H1 (cell line): ENCODE measurements around the gene NEDD4L. TPM values are rescaled to one million over a fixed set of nuclear protein-coding genes. Genes with fewer than 3 reads are reported as not detected.

ENCODE experiments used
- CTCF ChIA-PET: fragments of 300-600 bp; sonication (Branson Sonifier 250); formaldehyde crosslinking; loops from one replicate; lab custom pipeline; 2021; ENCODE audit not compliant: partially characterized antibody; lab: Charles Lee
- POLR2A ChIA-PET: fragments of 300-600 bp; sonication (Branson Sonifier 250); formaldehyde crosslinking; loops from one replicate; lab custom pipeline; 2021; ENCODE audit warnings: inconsistent platforms; ENCODE audit not compliant: partially characterized antibody; lab: Charles Lee
- DNase-seq, 2 experiments: peaks; one replicate each; pipeline versions ENCODE4 v3.0.0 to v3.0.0-alpha.2; 2010 to 2022; ENCODE audit warnings: low spot score in 2 of 2, low read depth in 1 of 2, mixed read lengths in 1 of 2
- FAIRE-seq: peaks from 2 replicates; lab custom pipeline; 2011; peaks lifted over from hg19 to GRCh38; lab: Jason Lieb, UNC
- H2AFZ ChIP-seq: 2 replicates; pipeline ENCODE4 v1.8.1; 2012; ENCODE audit warnings: low read length, inconsistent platforms
- H2AK5ac ChIP-seq: 2 replicates; pipeline ENCODE4 v1.6.1; 2013; ENCODE audit warnings: low read depth, low read length
- H2BK120ac ChIP-seq: replicated peaks from 2 replicates; pipeline ENCODE3; 2013; ENCODE audit warnings: low read depth, low read length, inconsistent platforms
- H2BK12ac ChIP-seq: 2 replicates; pipeline ENCODE4 v1.6.1; 2013; ENCODE audit warnings: low read depth, low read length
- H2BK15ac ChIP-seq: 2 replicates; pipeline ENCODE4 v1.6.1; 2013; ENCODE audit warnings: low read length
- H2BK20ac ChIP-seq: 2 replicates; pipeline ENCODE4 v1.6.1; 2013; ENCODE audit warnings: low read length
- H2BK5ac ChIP-seq: 2 replicates; pipeline ENCODE4 v1.6.1; 2013; ENCODE audit warnings: low read depth, low read length
- H3K14ac ChIP-seq: 2 replicates; pipeline ENCODE4 v1.6.1; 2013; ENCODE audit warnings: inconsistent platforms; ENCODE audit not compliant: insufficient read length
- H3K18ac ChIP-seq: 2 replicates; pipeline ENCODE4 v1.6.1; 2013; ENCODE audit warnings: low read length; ENCODE audit errors: extremely low read depth
- H3K23ac ChIP-seq: 2 replicates; pipeline ENCODE4 v1.6.1; 2013; ENCODE audit warnings: inconsistent platforms; ENCODE audit not compliant: insufficient read length
- H3K23me2 ChIP-seq: 2 replicates; pipeline ENCODE4 v1.6.1; 2013; ENCODE audit warnings: low read depth, low read length
- H3K27ac ChIP-seq: 2 replicates; pipeline ENCODE4 v1.6.1; 2011; ENCODE audit warnings: low read depth, low read length, inconsistent platforms
- H3K27me3 ChIP-seq, 4 experiments: replicated peaks in 1 of 4; 1 replicate in 1 of 4; 2 replicates in 3 of 4; pipeline versions ENCODE4 v1.6.1 to v1.8.1; 2011 to 2013; ENCODE audit warnings: low read length in 3 of 4, mild to moderate bottlenecking in 3 of 4, inconsistent platforms in 2 of 4, mixed read lengths in 2 of 4, moderate library complexity in 1 of 4; ENCODE audit not compliant: control insufficient read depth in 3 of 4, insufficient read depth in 3 of 4; ENCODE audit errors: extremely low read depth in 1 of 4
- H3K36me3 ChIP-seq, 4 experiments: 2 replicates each; pipeline versions ENCODE4 v1.6.1 to v1.8.1; 2011 to 2013; ENCODE audit warnings: mild to moderate bottlenecking in 4 of 4, low read length in 3 of 4, moderate library complexity in 2 of 4, control low read depth in 1 of 4, inconsistent platforms in 1 of 4; ENCODE audit not compliant: insufficient read depth in 4 of 4, control insufficient read depth in 2 of 4
- H3K4ac ChIP-seq: replicated peaks from 2 replicates; pipeline ENCODE3; 2013; ENCODE audit warnings: low read length, low read depth, mixed read lengths, inconsistent platforms; ENCODE audit not compliant: insufficient read length
- H3K4me1 ChIP-seq, 4 experiments: replicated peaks in 1 of 4; 1 replicate in 1 of 4; 2 replicates in 3 of 4; pipeline versions ENCODE4 v1.6.1 to v1.8.1; 2011 to 2013; ENCODE audit warnings: low read length in 3 of 4, inconsistent platforms in 2 of 4, mixed read lengths in 1 of 4; ENCODE audit not compliant: insufficient read depth in 4 of 4, control insufficient read depth in 3 of 4
- H3K4me2 ChIP-seq, 2 experiments: 2 replicates each; pipeline versions ENCODE4 v1.6.1 to v1.8.1; 2011 to 2013; ENCODE audit warnings: low read depth in 2 of 2, low read length in 2 of 2, control low read depth in 1 of 2, inconsistent platforms in 1 of 2, mild to moderate bottlenecking in 1 of 2; ENCODE audit not compliant: insufficient read depth in 1 of 2
- H3K4me3 ChIP-seq, 4 experiments: fragments of 200-600, 300-600 bp in 1 of 4; sonication (generic), shearing (Covaris generic), sonication (Bioruptor Twin) in 1 of 4; 2 replicates each; pipeline versions ENCODE4 v1.5.1 to v1.8.1; 2011 to 2016; ENCODE audit warnings: low read length in 4 of 4, low read depth in 3 of 4, control low read depth in 2 of 4, inconsistent platforms in 2 of 4, mild to moderate bottlenecking in 2 of 4, mixed read lengths in 1 of 4, moderate library complexity in 1 of 4; ENCODE audit not compliant: insufficient read depth in 2 of 4; ENCODE audit errors: extremely low read depth in 1 of 4
- H3K56ac ChIP-seq: replicated peaks from 2 replicates; pipeline ENCODE3; 2013; ENCODE audit warnings: low read depth, mild to moderate bottlenecking, mixed read lengths, low read length, inconsistent platforms; ENCODE audit not compliant: insufficient read length
- H3K79me1 ChIP-seq: 2 replicates; pipeline ENCODE4 v1.6.1; 2013; ENCODE audit warnings: low read depth, low read length, control low read depth
- H3K79me2 ChIP-seq, 2 experiments: 2 replicates each; pipeline versions ENCODE4 v1.6.1 to v1.8.1; 2012 to 2013; ENCODE audit warnings: low read length in 2 of 2, mild to moderate bottlenecking in 2 of 2, inconsistent platforms in 1 of 2; ENCODE audit not compliant: insufficient read depth in 2 of 2, control insufficient read depth in 1 of 2
- H3K9ac ChIP-seq, 4 experiments: replicated peaks in 1 of 4; 1 replicate in 1 of 4; 2 replicates in 3 of 4; pipeline versions ENCODE4 v1.6.1 to v1.8.1; 2011 to 2013; ENCODE audit warnings: low read depth in 3 of 4, low read length in 3 of 4, control low read depth in 2 of 4, mild to moderate bottlenecking in 2 of 4, moderate library complexity in 2 of 4, inconsistent platforms in 1 of 4; ENCODE audit errors: extremely low read depth in 1 of 4
- H3K9me3 ChIP-seq, 2 experiments: 2 replicates each; pipeline versions ENCODE4 v1.6.1 to v1.8.1; 2012 to 2013; ENCODE audit warnings: mild to moderate bottlenecking in 2 of 2, moderate library complexity in 2 of 2, control low read depth in 1 of 2, inconsistent platforms in 1 of 2, low read depth in 1 of 2, low read length in 1 of 2, mixed read lengths in 1 of 2; ENCODE audit not compliant: insufficient read depth in 2 of 2
- H4K20me1 ChIP-seq, 2 experiments: replicated peaks in 1 of 2; 2 replicates each; pipeline versions ENCODE3 to v1.8.1; 2011 to 2013; ENCODE audit warnings: inconsistent platforms in 2 of 2, low read length in 2 of 2, mild to moderate bottlenecking in 1 of 2; ENCODE audit not compliant: insufficient read depth in 2 of 2, control insufficient read depth in 1 of 2
- H4K5ac ChIP-seq: 2 replicates; pipeline ENCODE4 v1.6.1; 2013; ENCODE audit warnings: low read length, low read depth, mixed read lengths, inconsistent platforms; ENCODE audit not compliant: insufficient read length
- H4K8ac ChIP-seq: 2 replicates; pipeline ENCODE4 v1.8.0; 2013; ENCODE audit warnings: mild to moderate bottlenecking, moderate library complexity, low read length, inconsistent platforms; ENCODE audit not compliant: insufficient read depth; ENCODE audit errors: extremely low read depth
- H4K91ac ChIP-seq: replicated peaks from 2 replicates; pipeline ENCODE3; 2013; ENCODE audit warnings: low read length, mixed read lengths, inconsistent platforms; ENCODE audit not compliant: insufficient read length
- BACH1 ChIP-seq: IDR thresholded peaks from 2 replicates; pipeline ENCODE4 v1.6.1; 2012; ENCODE audit warnings: low read length, improper control_type of control experiment
- CHD2 ChIP-seq: IDR thresholded peaks from 2 replicates; pipeline ENCODE4 v1.6.1; 2012; ENCODE audit warnings: low read length, improper control_type of control experiment
- CTBP2 ChIP-seq: IDR thresholded peaks from 2 replicates; pipeline ENCODE4 v1.7.0; 2011; ENCODE audit warnings: borderline replicate concordance, mild to moderate bottlenecking, moderate library complexity, mixed read lengths, low read length; ENCODE audit not compliant: insufficient read depth, insufficient read length
- EGR1 ChIP-seq: IDR thresholded peaks from 2 replicates; pipeline ENCODE4 v1.6.1; 2011; ENCODE audit warnings: low read depth, low read length, borderline replicate concordance
- KDM1A ChIP-seq: fragments of 200-600, 300-600 bp; sonication (generic); IDR thresholded peaks from 2 replicates; pipeline ENCODE4 v1.7.1; 2016; ENCODE audit warnings: mild to moderate bottlenecking, low read length, borderline replicate concordance
- POU5F1 ChIP-seq: IDR thresholded peaks from 2 replicates; pipeline ENCODE4 v1.6.1; 2011; ENCODE audit warnings: low read depth, mild to moderate bottlenecking, low read length, moderate library complexity
- WGBS, 2 experiments: shearing (Covaris generic) in 1 of 2; methylation state at CpG; one replicate each; pipeline versions ENCODE4 v1.1.6 to v1.1.7; 2013 to 2015; ENCODE audit warnings: low lambda C conversion rate in 2 of 2, mixed read lengths in 2 of 2, inconsistent platforms in 1 of 2, low coverage in 1 of 2, missing lambda C conversion rate in 1 of 2; ENCODE audit not compliant: insufficient replicate concordance in 2 of 2, insufficient coverage in 1 of 2, insufficient read length in 1 of 2; ENCODE audit errors: extremely low coverage in 1 of 2, missing lambda C conversion rate in 1 of 2; 5-methylcytosine and 5-hydroxymethylcytosine counted together
- polyA plus RNA-seq, 7 experiments: library from polyadenylated mRNA; depleted of rRNA in 3 of 7; stranded (reverse) in 5 of 7; unstranded in 2 of 7; fragments of >200 nt in 5 of 7; fragments of 200-250 nt in 2 of 7; gene quantifications; 1 replicate in 5 of 7; 2 replicates in 1 of 7; 4 replicates in 1 of 7; pipeline versions ENCODE4 v1.2.1 to v1.2.3, GENCODE V29; 2011 to 2013; ENCODE audit warnings: missing spikeins in 2 of 7, mixed read lengths in 2 of 7
- total RNA-seq: library from RNA; stranded (reverse); fragmentation: NEBNext Ultra II Directional; extraction: Animal tissue kit (Norgen Biotek cat#: 25700); gene quantifications from 2 replicates; pipeline ENCODE4 v1.2.1, GENCODE V29; 2021

NEDD4L gene
- total and polyA plus RNA-seq, 2 of the 8 experiments (the other 6 are each of a cell fraction or from before 2014, with no cell fraction given): 37.3 to 69.8 TPM

DNA sequence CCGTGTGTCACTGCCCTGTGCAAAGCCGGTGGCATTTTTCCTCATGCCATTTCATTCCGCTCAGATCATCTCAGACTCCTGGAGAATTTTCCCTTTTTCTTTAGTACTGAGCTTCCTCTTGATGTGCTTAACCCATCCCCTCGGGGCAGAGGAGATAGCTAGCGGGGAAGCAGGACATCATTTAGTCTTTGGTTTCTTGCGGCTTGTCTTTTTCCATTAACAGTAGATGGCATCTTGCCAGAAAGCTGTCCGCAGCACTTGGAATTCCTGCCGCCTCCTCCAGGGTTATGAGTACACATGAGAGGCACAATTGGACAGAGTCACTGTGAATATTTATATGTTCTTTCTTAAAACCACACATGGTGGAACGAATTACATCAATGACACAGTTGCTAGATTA lies 358.2 kb downstream of the NEDD4L start:
- no peak overlapping the region for H2AK5ac ChIP-seq
- FAIRE-seq: no peak
- H3K23ac ChIP-seq: no peak overlapping the region
- H3K79me1 ChIP-seq: no peaks in the 10 kb centered on the region
- no peak overlapping the region for H3K4ac ChIP-seq
- H3K4me3 ChIP-seq: no peak overlapping the region
- H3K9me3 ChIP-seq: no peaks in the 10 kb centered on the region
- peaks cover 0 to 2% of the 10 kb centered on the region in 2 experiments for H4K20me1 ChIP-seq
- no peak overlapping the region for H4K5ac ChIP-seq
- H3K27me3 ChIP-seq: no peaks in the 10 kb centered on the region
- TF ChIP-seq CHD2 (no peak), POU5F1 (no peak), KDM1A (no peak), BACH1 (no peak), EGR1 (no peak), CTBP2 (no peak)
- H2BK15ac ChIP-seq: no peak overlapping the region
- no peak overlapping the region for H2BK120ac ChIP-seq
- ChIA-PET POLR2A (interaction anchor here (0.9 to 1.2 kb wide), 2 partner anchors 11 to 93 kb away, joined by 3 to 4 read pairs; no protein-coding TSS in a partner anchor), CTCF (interaction anchor here (0.5 to 3.0 kb wide), 10 partner anchors 82 to 761 kb away, joined by 3 to 11 read pairs (median 4); no protein-coding TSS in a partner anchor)
- no peak overlapping the region for H3K27ac ChIP-seq
- no peak overlapping the region for H3K18ac ChIP-seq
- no peak overlapping the region for H3K56ac ChIP-seq
- no peaks in the 10 kb centered on the region for H3K79me2 ChIP-seq
- no peak overlapping the region for H2BK12ac ChIP-seq
- no peak overlapping the region for H4K8ac ChIP-seq
- peaks cover 0 to 2% (median under 1%) of the 10 kb centered on the region in 4 experiments; a peak in 4 of 7 replicates for H3K4me1 ChIP-seq
- H2BK5ac ChIP-seq: no peak overlapping the region
- no peaks in the 10 kb centered on the region for H3K23me2 ChIP-seq
- WGBS, 2 experiments: 77% methylated on average over 9 of the region's 9 CpGs; no CpG with 5 or more reads in 1 of the 2 experiments
- peaks cover 0 to 4% (median 2%) of the 10 kb centered on the region in 4 experiments; a peak in 1 of 8 replicates for H3K36me3 ChIP-seq
- H3K9ac ChIP-seq: no peak overlapping the region
- no peak overlapping the region for H2BK20ac ChIP-seq
- H4K91ac ChIP-seq: no peak overlapping the region
- no peak overlapping the region for H2AFZ ChIP-seq
- no peak for DNase-seq
- H3K4me2 ChIP-seq: no peak overlapping the region
- no peak overlapping the region for H3K14ac ChIP-seq
